NCI-H1436 treated with DMSO at 0.1 percent for 48 hours (cell line): ENCODE measurements around the gene UNC93A.
"Not testable (repeated sequence)": the region's sequence is repeated elsewhere in the genome, so short reads cannot be mapped to it uniquely, and the experiment has no call there.

Source experiments
- DNase-seq: peaks from one replicate; lab custom pipeline; 2025; lab: John Stamatoyannopoulos, UW

The UNC93A gene

GRCh38 chr6:167293590-167294091, 2.5 kb downstream of the UNC93A start:
- no peak for DNase-seq

- no peak for DNase-seq
These were observed 3.1 kb downstream of the UNC93A start for GRCh38 chr6:167294241-167294640.

GRCh38 chr6:167294651-167295494, 3.8 kb downstream of the UNC93A start:
- DNase-seq: no peak

- DNase-seq: no peak
These were observed 4.6 kb downstream of the UNC93A start for GRCh38 chr6:167295495-167296292.

GRCh38 chr6:167296293-167296690, 5.2 kb downstream of the UNC93A start:
- DNase-seq: no peak

GRCh38 chr6:167296902-167297301, 5.8 kb downstream of the UNC93A start:
- no peak for DNase-seq

- no peak for DNase-seq
These were observed 7.0 kb downstream of the UNC93A start for GRCh38 chr6:167298127-167298526.

GRCh38 chr6:167299641-167300308, 8.7 kb downstream of the UNC93A start:
- DNase-seq: no peak

- DNase-seq: no peak
These were observed 10.0 kb downstream of the UNC93A start for GRCh38 chr6:167300902-167301777.

- no peak for DNase-seq
These were observed 11.0 kb downstream of the UNC93A start for GRCh38 chr6:167302074-167302473.

- DNase-seq: no peak
These were observed 11.7 kb downstream of the UNC93A start for GRCh38 chr6:167302796-167303195.

- no peak for DNase-seq
These were observed 12.8 kb downstream of the UNC93A start for GRCh38 chr6:167303675-167304625.

GRCh38 chr6:167304912-167305311, 13.8 kb downstream of the UNC93A start:
- DNase-seq: no peak

- DNase-seq: no peak
These were observed 14.7 kb downstream of the UNC93A start for GRCh38 chr6:167305796-167306195.

GRCh38 chr6:167306401-167306998, 15.4 kb downstream of the UNC93A start:
- DNase-seq: no peak

GRCh38 chr6:167307342-167307955, 16.3 kb downstream of the UNC93A start:
- DNase-seq: no peak

- DNase-seq: no peak
These were observed 17.1 kb downstream of the UNC93A start for GRCh38 chr6:167308207-167308606.

- DNase-seq: not testable (repeated sequence)
These were observed 18.5 kb downstream of the UNC93A start for GRCh38 chr6:167309355-167310192.
